Measurements from ENCODE around the gene TCL1B.

TCL1B gene

GRCh38 chr14:95668235-95668772 lies 17.9 kb upstream of the TCL1B start:
- no peak for DNase-seq

DNA sequence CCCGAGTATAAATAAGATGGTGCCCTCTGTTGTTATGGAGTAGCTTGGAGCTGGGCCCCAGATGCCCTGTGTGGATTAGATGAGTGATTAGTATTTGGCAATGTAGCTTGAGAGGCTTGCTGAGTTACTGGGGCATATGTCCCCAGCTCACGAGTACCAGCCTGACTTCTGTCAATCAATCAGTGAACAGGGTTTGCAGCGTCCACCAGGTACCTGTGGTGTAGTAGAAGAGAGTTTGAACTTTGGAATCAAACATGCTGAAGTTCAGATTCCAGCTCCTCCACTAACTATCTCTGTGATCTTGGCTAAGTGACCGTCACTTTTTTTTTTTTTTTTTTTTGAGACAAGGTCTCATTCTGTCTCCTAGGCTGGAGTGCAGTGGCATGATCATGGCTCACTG lies 11.6 kb upstream of the TCL1B start:
- DNase-seq, result no peak

DNA sequence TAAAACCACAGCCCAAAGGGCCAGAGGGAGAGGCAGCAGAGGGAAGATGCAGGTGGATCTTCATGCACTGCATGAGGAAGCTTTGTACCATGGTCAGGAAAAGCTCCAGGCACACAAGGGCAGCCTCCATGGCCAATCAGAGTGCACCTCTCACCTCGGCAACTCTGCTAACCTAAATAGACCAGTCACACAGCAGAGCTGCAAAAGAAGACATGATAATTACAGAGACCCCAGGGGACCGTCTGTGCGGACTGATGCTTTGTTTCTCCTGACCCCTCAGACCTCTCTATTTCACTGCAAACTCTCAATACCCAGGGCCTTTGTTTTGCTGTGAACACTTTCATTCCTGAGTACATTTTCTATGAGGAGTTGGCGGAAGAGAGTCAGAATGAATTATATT lies 10.7 kb upstream of the TCL1B start:
- no peak for DNase-seq

DNA sequence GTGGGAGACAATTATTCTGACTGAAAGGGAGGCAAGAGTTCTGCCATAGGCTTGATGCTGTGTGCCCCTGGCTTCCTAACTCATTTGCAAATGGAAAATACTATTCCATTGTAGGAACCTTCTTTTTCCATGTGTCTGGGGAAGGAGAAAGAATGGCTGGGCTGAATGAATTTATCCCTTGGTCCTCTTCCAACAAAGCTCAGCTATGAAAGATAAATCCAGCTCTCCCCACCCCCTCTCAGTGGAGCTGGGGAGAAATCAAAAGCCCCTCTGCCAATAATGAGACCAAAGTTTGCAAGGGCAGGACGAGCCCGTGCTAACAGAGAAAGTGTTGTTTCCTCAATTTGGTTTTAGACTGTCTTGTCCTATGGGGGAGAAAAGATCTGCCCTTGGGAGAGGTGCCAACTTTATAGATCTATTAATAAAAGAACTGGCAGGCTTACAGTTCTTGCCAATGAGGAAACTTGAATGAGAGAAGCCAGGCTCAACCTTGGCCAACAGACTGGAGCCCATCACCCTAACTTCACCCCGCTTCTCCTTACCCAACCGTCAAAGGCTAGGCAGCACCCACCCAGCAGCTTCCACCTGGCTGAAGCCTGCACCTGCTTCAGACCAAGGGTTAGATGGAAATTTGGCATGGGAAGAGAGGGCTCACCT lies 8.9 kb upstream of the TCL1B start:
- DNase-seq, result no peak

GRCh38 chr14:95679148-95679815 lies 6.9 kb upstream of the TCL1B start:
- no peak for DNase-seq

DNA sequence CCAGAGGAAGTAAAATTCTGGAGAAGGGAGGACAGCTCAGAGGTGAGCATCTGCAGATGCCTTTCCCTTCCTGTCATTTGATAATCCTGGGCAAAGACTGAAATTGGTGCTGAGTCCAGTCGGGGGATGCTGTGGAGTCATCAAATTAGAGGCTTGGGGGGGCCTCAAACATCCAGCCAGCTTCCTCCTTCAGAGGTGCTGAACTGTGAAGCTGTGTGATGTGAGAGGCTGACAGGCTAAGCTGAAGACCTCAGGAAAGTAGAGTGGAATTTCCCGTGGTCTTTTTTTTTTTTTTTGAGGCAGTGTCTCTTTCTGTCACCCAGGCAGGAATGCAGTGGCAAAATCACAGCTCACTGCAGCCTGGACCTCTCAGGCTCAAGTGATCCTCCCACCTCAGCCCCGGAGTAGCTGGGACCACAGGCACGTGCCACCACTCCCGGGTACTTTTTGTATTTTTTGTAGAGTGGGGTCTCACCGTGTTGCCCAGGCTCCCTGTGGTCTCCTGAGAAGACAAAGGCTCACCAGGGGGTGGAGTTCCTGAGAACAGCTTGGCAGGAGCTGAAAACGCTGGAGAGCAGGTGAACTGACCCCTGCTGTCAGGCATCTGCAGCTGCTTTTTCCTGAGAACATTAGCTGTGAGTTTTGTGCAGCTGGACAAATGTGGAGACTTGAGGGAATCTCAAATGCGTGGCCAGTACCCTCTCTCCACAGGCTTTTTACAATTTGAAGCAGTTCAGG lies 6.1 kb upstream of the TCL1B start:
- DNase-seq, result no peak

DNA sequence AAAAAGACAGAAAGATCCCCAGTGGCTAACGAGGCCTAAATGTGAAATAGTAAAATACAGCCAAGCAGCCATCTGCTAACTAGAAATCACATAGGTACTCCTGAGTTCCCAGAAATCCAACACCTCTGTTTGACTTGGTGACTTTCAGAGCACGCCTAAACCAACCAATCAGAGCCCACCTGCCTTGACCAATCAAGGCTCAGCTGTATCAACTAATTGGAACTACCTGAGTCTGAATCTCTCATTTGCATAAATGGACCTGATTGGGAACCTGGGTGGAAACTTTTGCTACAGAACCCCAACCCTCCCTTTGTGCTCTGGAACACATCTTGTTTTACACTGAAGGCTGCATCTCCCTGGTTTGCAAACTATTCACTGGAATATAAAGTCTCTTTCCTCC lies 5.1 kb upstream of the TCL1B start:
- DNase-seq, result no peak

GRCh38 chr14:95683793-95684192 lies 2.4 kb upstream of the TCL1B start:
- no peak for DNase-seq

GRCh38 chr14:95686935-95687334 lies 709 bp downstream of the TCL1B start:
- no peak for DNase-seq

GRCh38 chr14:95689441-95689840 lies 3.2 kb downstream of the TCL1B start:
- no peak for DNase-seq

- DNase-seq, result no peak
Observed at GRCh38 chr14:95690815-95691214, 4.6 kb downstream of the TCL1B start.

DNA sequence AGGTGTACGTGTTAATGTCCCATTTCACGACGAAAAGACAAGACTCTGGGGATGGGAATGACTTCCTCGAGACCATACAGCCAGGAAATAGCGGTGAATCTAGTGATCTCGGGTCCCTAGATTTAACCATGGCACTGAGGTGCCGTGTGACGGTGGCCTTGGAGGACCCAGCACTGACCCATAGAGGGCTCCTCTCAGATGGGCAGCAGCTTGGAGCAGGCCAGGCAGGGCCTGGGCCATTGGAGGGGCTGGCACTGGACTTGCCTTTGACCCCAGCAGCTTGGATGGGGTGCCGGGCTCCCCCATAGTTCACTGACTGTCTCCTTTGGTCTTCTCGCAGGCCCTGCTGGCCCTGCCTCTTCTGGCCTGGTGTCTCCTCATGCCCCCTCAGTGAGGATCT lies 5.4 kb downstream of the TCL1B start:
- DNase-seq, result no peak

DNA sequence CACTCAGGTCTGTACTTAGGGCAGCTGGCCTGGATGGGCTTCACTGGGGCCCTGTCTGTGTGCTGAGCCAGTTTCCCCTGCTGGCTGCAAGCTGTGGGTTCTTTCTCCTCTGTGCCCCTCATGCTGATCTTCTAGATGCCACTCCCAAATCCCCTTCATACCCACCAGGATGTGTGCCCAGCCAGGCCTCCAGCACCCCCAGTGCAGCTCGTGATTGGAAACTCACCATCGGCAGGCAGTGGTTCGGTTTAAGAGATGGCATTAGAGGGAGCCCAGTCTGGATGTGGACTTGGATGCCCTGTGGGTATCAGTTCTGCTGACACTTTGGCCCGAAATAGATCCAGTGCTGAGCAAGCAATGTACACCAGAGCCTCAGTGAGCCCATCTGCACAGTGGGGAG lies 5.9 kb downstream of the TCL1B start:
- no peak for DNase-seq

DNA sequence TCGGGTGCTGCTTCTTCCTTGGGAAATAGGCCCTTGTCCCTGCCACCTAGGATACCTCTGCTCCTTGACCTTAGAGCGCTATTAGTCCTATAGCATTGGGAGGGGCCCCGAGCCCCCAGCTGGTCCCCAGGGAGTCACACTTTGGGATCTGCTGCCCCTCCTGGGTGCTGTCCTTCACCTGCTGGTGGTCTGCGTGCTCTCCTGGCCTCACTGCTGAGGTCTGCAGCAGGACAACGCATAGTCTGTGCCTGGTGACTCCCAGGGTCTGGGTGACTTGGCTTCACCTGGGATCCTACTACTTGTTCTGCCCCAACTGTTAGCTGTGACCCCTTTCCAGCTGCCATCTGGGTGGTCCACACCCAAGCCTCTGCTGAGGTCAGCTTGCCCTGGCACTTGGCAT lies 8.8 kb downstream of the TCL1B start:
- no peak for DNase-seq

DNA sequence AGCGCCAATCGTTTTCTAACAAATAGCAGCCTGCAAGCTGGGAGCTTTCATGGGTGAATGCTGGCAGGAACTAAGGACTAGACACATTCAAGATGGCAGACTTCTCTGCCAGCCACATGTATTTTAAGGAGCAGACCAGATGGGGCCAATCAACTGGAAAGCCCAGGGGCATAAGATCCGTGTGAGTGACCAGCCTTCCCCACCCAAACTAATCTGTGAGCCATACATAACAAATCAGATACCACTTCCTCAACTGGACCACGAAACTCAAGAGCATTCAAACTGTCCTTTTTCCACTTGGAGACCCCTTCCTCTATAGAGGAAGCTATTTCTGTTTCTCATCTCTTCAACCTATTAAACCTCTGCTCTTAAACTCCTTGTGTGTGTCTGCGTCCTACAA lies 9.7 kb downstream of the TCL1B start:
- no peak for DNase-seq

- DNase-seq, result no peak
Observed at GRCh38 chr14:95696741-95697140, 10.5 kb downstream of the TCL1B start.

DNA sequence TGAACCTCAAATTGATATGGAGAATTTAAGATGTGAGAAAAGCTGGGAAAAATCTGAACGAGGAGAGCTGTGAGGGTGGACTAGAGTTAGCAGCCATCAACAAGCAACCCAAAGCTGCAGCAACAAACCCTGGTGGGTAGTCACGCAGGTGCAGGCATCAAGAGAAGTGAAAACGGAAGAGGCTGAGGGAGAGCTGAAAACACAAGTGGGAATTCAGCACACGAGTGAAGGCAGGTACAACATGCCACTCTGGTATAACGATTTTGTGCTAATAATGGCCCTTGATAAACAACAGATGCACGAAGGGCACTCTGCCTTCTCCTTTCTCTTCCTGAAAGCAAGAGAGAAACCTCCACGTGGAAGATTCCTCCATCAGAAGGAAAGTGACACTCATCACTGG lies 11.5 kb downstream of the TCL1B start:
- no peak for DNase-seq

DNA sequence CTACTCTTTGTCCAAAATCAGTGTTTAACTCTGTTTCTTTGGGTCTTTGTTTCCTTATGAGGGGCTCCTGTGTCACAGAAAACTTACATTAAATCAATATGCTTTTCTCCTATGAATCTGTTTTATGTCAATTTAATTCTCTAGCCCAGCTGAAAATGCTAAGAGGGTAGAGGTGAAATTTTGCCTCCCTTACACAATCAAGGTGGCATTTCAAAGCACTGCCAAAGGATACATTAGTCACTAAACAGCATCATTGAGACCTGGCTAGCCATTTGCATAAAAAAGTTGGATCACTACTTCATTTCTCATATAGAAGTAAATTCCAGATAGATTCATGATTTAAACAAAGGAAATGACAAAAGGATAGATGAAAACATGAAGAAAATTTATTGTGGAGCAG lies 12.1 kb downstream of the TCL1B start:
- DNase-seq, result no peak

DNA sequence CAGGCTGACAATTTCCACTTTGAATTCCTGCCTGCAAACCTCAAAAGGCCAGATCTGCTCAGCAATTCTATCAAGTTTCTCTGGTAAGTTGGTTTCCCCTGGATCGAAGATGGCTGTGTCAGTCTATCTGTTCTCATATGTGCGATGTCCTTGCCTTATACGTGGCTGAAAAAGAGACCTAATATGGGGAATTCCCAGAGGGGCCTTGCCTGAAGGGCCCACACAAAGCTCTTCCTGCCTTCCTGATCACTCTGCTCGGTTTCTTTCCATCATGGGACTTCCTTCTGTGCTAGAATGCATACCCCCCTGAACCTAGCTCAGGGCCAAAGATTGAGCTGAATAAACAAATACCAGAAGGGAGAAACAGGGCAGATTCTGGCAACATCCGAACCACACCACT lies 13.2 kb downstream of the TCL1B start:
- no peak for DNase-seq

DNA sequence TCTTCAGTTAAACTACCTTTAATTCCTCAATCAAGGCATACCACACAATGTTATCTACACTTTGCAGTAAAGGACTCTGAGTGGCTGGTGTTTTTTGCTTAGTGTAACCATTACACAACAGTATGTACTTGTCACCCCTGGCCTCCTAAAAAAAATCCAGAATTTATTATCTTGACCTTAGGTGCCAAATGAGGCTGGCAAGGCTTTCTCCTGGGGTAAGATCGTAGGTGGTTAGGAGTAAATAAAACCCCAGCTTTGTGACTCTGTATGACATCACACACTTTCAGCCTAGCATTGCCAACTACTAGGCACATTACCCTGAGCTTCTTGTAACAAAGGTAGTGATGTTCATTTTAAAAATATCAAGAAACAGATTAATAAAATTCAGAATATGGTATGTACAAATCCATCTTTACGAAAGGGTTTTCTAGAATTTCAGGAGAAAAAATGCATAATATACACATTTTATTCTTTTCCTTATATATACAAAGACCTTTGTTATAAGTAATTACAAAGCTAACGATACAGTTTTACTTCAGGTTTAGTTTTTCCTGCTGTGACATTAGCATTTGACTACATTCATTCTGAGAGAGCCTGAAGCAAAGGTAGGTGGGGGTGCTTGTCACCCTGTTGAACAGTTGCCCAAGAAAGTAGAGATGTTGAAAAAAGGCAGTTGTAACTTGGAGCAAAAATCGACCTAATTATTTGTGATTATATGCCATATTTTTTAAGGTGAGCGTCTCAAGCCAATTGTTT lies 14.2 kb downstream of the TCL1B start:
- DNase-seq, result no peak

GRCh38 chr14:95701846-95702221 lies 15.6 kb downstream of the TCL1B start:
- no peak for DNase-seq

GRCh38 chr14:95703341-95703740 lies 17.1 kb downstream of the TCL1B start:
- DNase-seq, result no peak

- DNase-seq, result no peak
Observed at GRCh38 chr14:95703805-95704204, 17.6 kb downstream of the TCL1B start.
